Trophoblast cell (in vitro differentiated cells and primary cell): ENCODE data around the gene BCL7A.

Experiments
- DNase-seq, 2 donors: peaks; one replicate each; pipeline ENCODE4 v3.0.0-alpha.2; 2016
- H2AFZ ChIP-seq: 2 replicates; pipeline ENCODE4 v1.6.1; 2013; ENCODE audit warnings: low read length, moderate library complexity, mild to moderate bottlenecking; ENCODE audit not compliant: insufficient read depth, poor library complexity
- H2AK5ac ChIP-seq: 2 replicates; pipeline ENCODE4 v1.6.1; 2013; ENCODE audit warnings: mild to moderate bottlenecking, low read length
- H2BK120ac ChIP-seq: 2 replicates; pipeline ENCODE4 v1.6.1; 2013; ENCODE audit warnings: low read length, mild to moderate bottlenecking, moderate library complexity; ENCODE audit not compliant: insufficient read depth, poor library complexity
- H2BK12ac ChIP-seq: 2 replicates; pipeline ENCODE4 v1.6.1; 2013; ENCODE audit warnings: mild to moderate bottlenecking, low read length, moderate library complexity
- H2BK5ac ChIP-seq: 2 replicates; pipeline ENCODE4 v1.6.1; 2013; ENCODE audit warnings: low read length, low read depth, moderate library complexity, mild to moderate bottlenecking; ENCODE audit not compliant: poor library complexity
- H3K14ac ChIP-seq: 2 replicates; pipeline ENCODE4 v1.6.1; 2013; ENCODE audit warnings: mild to moderate bottlenecking, low read length
- H3K18ac ChIP-seq: 2 replicates; pipeline ENCODE4 v1.6.1; 2013; ENCODE audit warnings: mild to moderate bottlenecking, low read length
- H3K23ac ChIP-seq: 2 replicates; pipeline ENCODE4 v1.6.1; 2013; ENCODE audit warnings: low read length
- H3K27ac ChIP-seq: 2 replicates; pipeline ENCODE4 v1.5.1; 2013; ENCODE audit warnings: low read depth, mild to moderate bottlenecking, inconsistent platforms, low read length, moderate library complexity
- H3K27me3 ChIP-seq: 2 replicates; pipeline ENCODE4 v1.6.1; 2013; ENCODE audit warnings: inconsistent platforms, mild to moderate bottlenecking, low read length, moderate library complexity; ENCODE audit not compliant: insufficient read depth
- H3K36me3 ChIP-seq, 2 experiments: 1 replicate in 1 of 2; 2 replicates in 1 of 2; pipeline ENCODE4 v1.6.1; 2013; ENCODE audit warnings: low read length in 2 of 2, mild to moderate bottlenecking in 2 of 2, moderate library complexity in 1 of 2; ENCODE audit not compliant: insufficient read depth in 2 of 2, control insufficient read depth in 1 of 2
- H3K4ac ChIP-seq: 2 replicates; pipeline ENCODE4 v1.6.1; 2013; ENCODE audit warnings: low read depth, mild to moderate bottlenecking, low read length, moderate library complexity
- H3K4me1 ChIP-seq, 2 experiments: 1 replicate in 1 of 2; 2 replicates in 1 of 2; pipeline ENCODE4 v1.6.1; 2013; ENCODE audit warnings: low read length in 2 of 2, mild to moderate bottlenecking in 2 of 2, moderate library complexity in 1 of 2; ENCODE audit not compliant: insufficient read depth in 2 of 2, control insufficient read depth in 1 of 2
- H3K4me2 ChIP-seq: 2 replicates; pipeline ENCODE4 v1.6.1; 2013; ENCODE audit warnings: inconsistent platforms, mild to moderate bottlenecking, low read length, moderate library complexity
- H3K4me3 ChIP-seq: 2 replicates; pipeline ENCODE4 v1.5.1; 2013; ENCODE audit warnings: mild to moderate bottlenecking, low read depth, low read length, inconsistent platforms
- H3K79me1 ChIP-seq: one replicate; pipeline ENCODE4 v1.6.1; 2013; ENCODE audit warnings: low read length
- H3K79me2 ChIP-seq: 2 replicates; pipeline ENCODE4 v1.6.1; 2013; ENCODE audit warnings: low read length, mild to moderate bottlenecking; ENCODE audit not compliant: control insufficient read depth, insufficient read depth, poor library complexity
- H3K9ac ChIP-seq: 2 replicates; pipeline ENCODE4 v1.6.1; 2013; ENCODE audit warnings: mild to moderate bottlenecking, low read length
- H3K9me3 ChIP-seq: 2 replicates; pipeline ENCODE4 v1.6.1; 2013; ENCODE audit warnings: low read depth, mild to moderate bottlenecking, control low read depth, inconsistent platforms, low read length; ENCODE audit not compliant: insufficient read depth
- H4K12ac ChIP-seq: 2 replicates; pipeline ENCODE4 v1.6.1; 2013; ENCODE audit warnings: low read depth, mild to moderate bottlenecking, low read length, moderate library complexity
- H4K8ac ChIP-seq: 2 replicates; pipeline ENCODE4 v1.6.1; 2013; ENCODE audit warnings: low read depth, mild to moderate bottlenecking, low read length, moderate library complexity
- H4K91ac ChIP-seq: one replicate; pipeline ENCODE4 v1.6.1; 2013; ENCODE audit warnings: low read depth, mild to moderate bottlenecking, low read length, moderate library complexity
- WGBS: extraction: QIAGEN DNeasy Blood & Tissue Kit; methylation state at CpG from one replicate; pipeline ENCODE4 v1.1.7; 2013; ENCODE audit warnings: missing lambda C conversion rate; ENCODE audit not compliant: insufficient read length, insufficient coverage; ENCODE audit errors: extremely low coverage; 5-methylcytosine and 5-hydroxymethylcytosine counted together

The BCL7A gene

GRCh38 chr12:121996945-121997612, 24.6 kb upstream of the BCL7A start:
- no peak overlapping the region for H3K23ac ChIP-seq
- no peak overlapping the region for H2BK120ac ChIP-seq
- H3K27ac ChIP-seq = no peak overlapping the region
- no peaks in the 10 kb centered on the region for H3K4me1 ChIP-seq
- H3K9me3 ChIP-seq = peaks cover 2% of the 10 kb centered on the region
- DNase-seq = peak in 1 of 2 donors; percentile 36
- H3K27me3 ChIP-seq = no peaks in the 10 kb centered on the region
- H3K14ac ChIP-seq = no peak overlapping the region
- H3K4me3 ChIP-seq = no peak overlapping the region
- no peak overlapping the region for H3K9ac ChIP-seq
- H3K4ac ChIP-seq = no peak overlapping the region
- H3K79me2 ChIP-seq = no peaks in the 10 kb centered on the region
- peaks cover 0 to 1% of the 10 kb centered on the region in 2 experiments for H3K36me3 ChIP-seq
- H3K18ac ChIP-seq = no peak overlapping the region
- H3K4me2 ChIP-seq = no peak overlapping the region
- H2AK5ac ChIP-seq = no peak overlapping the region
- H4K91ac ChIP-seq = no peak overlapping the region
- H2BK12ac ChIP-seq = no peak overlapping the region
- no CpG with 5 or more reads among the region's 13 CpGs for WGBS
- no peaks in the 10 kb centered on the region for H3K79me1 ChIP-seq
- no peak overlapping the region for H2AFZ ChIP-seq
- H2BK5ac ChIP-seq = no peak overlapping the region
- no peak overlapping the region for H4K12ac ChIP-seq
- no peak overlapping the region for H4K8ac ChIP-seq

- Histone ChIP-seq H3K14ac (no peak overlapping the region), H3K4ac (no peak overlapping the region), H3K27ac (no peak overlapping the region), H4K8ac (no peak overlapping the region), H3K23ac (no peak overlapping the region), H3K9me3 (peaks cover 2% of the 10 kb centered on the region), H3K4me1 (no peaks in the 10 kb centered on the region), H2BK12ac (no peak overlapping the region), H4K12ac (no peak overlapping the region), H2BK120ac (no peak overlapping the region), H3K36me3 (peaks cover 0 to 1% of the 10 kb centered on the region in 2 experiments), H2BK5ac (no peak overlapping the region), H3K79me1 (no peaks in the 10 kb centered on the region), H3K18ac (no peak overlapping the region), H2AK5ac (no peak overlapping the region), H3K27me3 (no peaks in the 10 kb centered on the region), H3K4me3 (no peak overlapping the region), H3K4me2 (no peak overlapping the region), H4K91ac (no peak overlapping the region), H2AFZ (no peak overlapping the region), H3K9ac (no peak overlapping the region), H3K79me2 (no peaks in the 10 kb centered on the region)
- WGBS = no CpG with 5 or more reads among the region's 17 CpGs
- DNase-seq = no peak
Measured at GRCh38 chr12:122001466-122002209, 20.0 kb upstream of the BCL7A start.

GRCh38 chr12:122003651-122004611, 17.8 kb upstream of the BCL7A start:
- Histone ChIP-seq H3K79me2 (no peaks in the 10 kb centered on the region), H3K9me3 (peaks cover 2% of the 10 kb centered on the region), H2AFZ (no peak overlapping the region), H3K36me3 (no peaks in the 10 kb centered on the region), H3K27ac (no peak overlapping the region), H3K18ac (no peak overlapping the region), H3K9ac (no peak overlapping the region), H3K4ac (no peak overlapping the region), H3K27me3 (no peaks in the 10 kb centered on the region), H3K23ac (no peak overlapping the region), H3K14ac (no peak overlapping the region), H4K12ac (no peak overlapping the region), H2AK5ac (no peak overlapping the region), H3K4me3 (no peak overlapping the region), H4K91ac (no peak overlapping the region), H4K8ac (no peak overlapping the region), H3K4me2 (no peak overlapping the region), H2BK120ac (no peak overlapping the region), H2BK12ac (no peak overlapping the region), H2BK5ac (no peak overlapping the region), H3K79me1 (no peaks in the 10 kb centered on the region), H3K4me1 (no peaks in the 10 kb centered on the region)
- no peak for DNase-seq
- WGBS = no CpG with 5 or more reads among the region's 28 CpGs

- Histone ChIP-seq H3K9me3 (peaks cover 2% of the 10 kb centered on the region), H2AFZ (no peak overlapping the region), H3K79me1 (no peaks in the 10 kb centered on the region), H3K4me1 (no peaks in the 10 kb centered on the region), H4K91ac (no peak overlapping the region), H3K27ac (no peak overlapping the region), H2BK5ac (no peak overlapping the region), H2AK5ac (no peak overlapping the region), H2BK12ac (no peak overlapping the region), H4K8ac (no peak overlapping the region), H3K36me3 (no peaks in the 10 kb centered on the region), H3K27me3 (no peaks in the 10 kb centered on the region), H3K23ac (no peak overlapping the region), H3K4me3 (no peak overlapping the region), H2BK120ac (no peak overlapping the region), H3K18ac (no peak overlapping the region), H3K79me2 (no peaks in the 10 kb centered on the region), H3K4ac (no peak overlapping the region), H4K12ac (no peak overlapping the region), H3K9ac (no peak overlapping the region), H3K14ac (no peak overlapping the region), H3K4me2 (no peak overlapping the region)
- DNase-seq = no peak
- no CpG with 5 or more reads among the region's 12 CpGs for WGBS
Measured at GRCh38 chr12:122004633-122005071, 17.0 kb upstream of the BCL7A start.
